Astrocyte (in vitro differentiated cells and primary cell): ENCODE measurements around the gene NTRK3. TPM values are rescaled to one million over a fixed set of nuclear protein-coding genes. Genes with fewer than 3 reads are reported as not detected.

Source experiments
- DNase-seq: peaks from one replicate; pipeline ENCODE4 v3.0.0-alpha.2; 2010; ENCODE audit warnings: low read depth
- FAIRE-seq: peaks from 2 replicates; lab custom pipeline; 2011; peaks lifted over from hg19 to GRCh38; lab: Jason Lieb, UNC
- H2AFZ ChIP-seq: 2 replicates; pipeline ENCODE4 v1.6.0; 2012; ENCODE audit warnings: low read depth, low read length, inconsistent platforms
- H3K27ac ChIP-seq: 2 replicates; pipeline ENCODE4 v1.5.1; 2011; ENCODE audit warnings: low read depth, low read length, inconsistent platforms
- H3K27me3 ChIP-seq: 2 replicates; pipeline ENCODE4 v1.6.0; 2011; ENCODE audit warnings: low read length, inconsistent platforms; ENCODE audit not compliant: insufficient read depth
- H3K36me3 ChIP-seq: 2 replicates; pipeline ENCODE4 v1.5.1; 2011; ENCODE audit warnings: low read length, inconsistent platforms; ENCODE audit not compliant: insufficient read depth
- H3K4me1 ChIP-seq: 2 replicates; pipeline ENCODE4 v1.5.1; 2011; ENCODE audit warnings: low read length, inconsistent platforms; ENCODE audit not compliant: insufficient read depth
- H3K4me2 ChIP-seq: 2 replicates; pipeline ENCODE4 v1.6.0; 2012; ENCODE audit warnings: low read length, inconsistent platforms
- H3K4me3 ChIP-seq: 2 replicates; pipeline ENCODE4 v1.5.1; 2011; ENCODE audit warnings: low read depth, mild to moderate bottlenecking, low read length, inconsistent platforms; ENCODE audit not compliant: insufficient read depth
- H3K79me2 ChIP-seq: 2 replicates; pipeline ENCODE4 v1.6.0; 2012; ENCODE audit warnings: mild to moderate bottlenecking, low read length, inconsistent platforms; ENCODE audit not compliant: insufficient read depth
- H3K9ac ChIP-seq: 2 replicates; pipeline ENCODE4 v1.6.0; 2012; ENCODE audit warnings: mild to moderate bottlenecking, low read length, inconsistent platforms
- H3K9me3 ChIP-seq: 2 replicates; pipeline ENCODE4 v1.5.1; 2012; ENCODE audit warnings: low read depth, mild to moderate bottlenecking, low read length, inconsistent platforms; ENCODE audit not compliant: insufficient read depth
- H4K20me1 ChIP-seq: 2 replicates; pipeline ENCODE4 v1.6.0; 2012; ENCODE audit warnings: low read length, inconsistent platforms; ENCODE audit not compliant: insufficient read depth
- H3K27ac Mint-ChIP-seq: one replicate; pipeline ENCODE4 v1.8.0; 2021; ENCODE audit warnings: mild to moderate bottlenecking, mixed read lengths; ENCODE audit not compliant: unreplicated experiment
- H3K27me3 Mint-ChIP-seq: one replicate; pipeline ENCODE4 v1.8.0; 2021; ENCODE audit warnings: low read depth, mixed read lengths; ENCODE audit not compliant: unreplicated experiment
- H3K36me3 Mint-ChIP-seq: one replicate; pipeline ENCODE4 v1.8.0; 2021; ENCODE audit warnings: low read depth, mixed read lengths; ENCODE audit not compliant: unreplicated experiment
- H3K4me1 Mint-ChIP-seq: one replicate; pipeline ENCODE4 v1.8.0; 2021; ENCODE audit warnings: low read depth, mixed read lengths; ENCODE audit not compliant: unreplicated experiment
- H3K4me3 Mint-ChIP-seq: one replicate; pipeline ENCODE4 v1.8.0; 2021; ENCODE audit warnings: mild to moderate bottlenecking, moderate library complexity, mixed read lengths; ENCODE audit not compliant: unreplicated experiment
- H3K9me3 Mint-ChIP-seq: one replicate; pipeline ENCODE4 v1.8.0; 2021; ENCODE audit warnings: mild to moderate bottlenecking, mixed read lengths; ENCODE audit not compliant: unreplicated experiment
- EZH2 ChIP-seq: IDR thresholded peaks from 2 replicates; pipeline ENCODE4 v1.6.1; 2012; ENCODE audit warnings: mild to moderate bottlenecking, low read length, inconsistent platforms; ENCODE audit not compliant: insufficient read depth
- total RNA-seq: library from RNA; stranded (reverse); gene quantifications from 2 replicates; pipeline ENCODE4 v1.2.1, GENCODE V29; 2021
- TF ChIP-seq, protein P1 (sequence below): IDR thresholded peaks from 2 replicates; pipeline ENCODE4 v1.5.1; 2011; ENCODE audit warnings: low read depth, mild to moderate bottlenecking, inconsistent platforms, low read length, moderate library complexity; ENCODE audit not compliant: insufficient read depth

The NTRK3 gene
- total RNA-seq, 1 donor from 2014 or later = 12.9 TPM

DNA sequence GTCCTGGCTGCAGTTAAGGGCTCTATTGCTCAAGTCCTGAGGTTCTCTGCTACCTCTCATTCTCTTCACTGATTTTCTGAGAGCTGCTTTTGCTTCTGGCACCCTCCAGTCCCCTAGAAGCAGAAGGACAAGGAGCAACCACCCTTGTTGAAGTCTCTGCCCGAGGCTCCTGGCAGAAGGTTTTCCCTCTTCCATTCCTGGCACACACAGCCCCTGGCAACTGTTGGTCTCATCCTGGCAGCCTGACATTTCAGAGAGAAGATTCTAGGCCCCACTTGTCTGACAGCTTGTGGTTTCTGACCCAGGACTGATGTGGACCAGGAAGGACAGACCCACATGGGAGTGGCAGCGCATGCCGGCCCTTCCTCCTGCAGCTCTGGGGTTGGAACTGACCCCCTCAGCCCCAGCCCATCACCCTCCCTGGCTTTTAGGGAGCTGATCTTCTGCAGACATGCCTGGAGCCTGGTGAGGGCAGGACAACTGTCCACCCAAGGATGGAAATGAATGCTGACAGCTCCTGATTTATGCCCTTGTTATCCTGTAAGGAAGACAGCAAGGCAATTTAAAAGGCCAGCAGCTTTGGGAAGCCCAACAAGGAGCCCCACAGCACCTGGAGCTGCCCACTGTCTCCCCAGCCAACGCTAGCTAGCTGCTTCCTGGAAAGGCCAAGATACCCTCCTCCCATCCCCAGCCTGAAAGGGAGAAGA is 13.0 kb upstream of the NTRK3 start:
- Histone ChIP-seq H3K27me3 (peaks cover 3% of the 10 kb centered on the region), H3K27ac (no peak overlapping the region), H3K4me1 (no peaks in the 10 kb centered on the region), H2AFZ (no peak overlapping the region), H3K4me2 (no peak overlapping the region), H3K9me3 (no peaks in the 10 kb centered on the region), H3K79me2 (no peaks in the 10 kb centered on the region), H3K36me3 (no peaks in the 10 kb centered on the region), H4K20me1 (no peaks in the 10 kb centered on the region), H3K9ac (no peak overlapping the region), H3K4me3 (no peak overlapping the region)
- TF ChIP-seq EZH2 = no peak
- TF ChIP-seq, protein P1, sequence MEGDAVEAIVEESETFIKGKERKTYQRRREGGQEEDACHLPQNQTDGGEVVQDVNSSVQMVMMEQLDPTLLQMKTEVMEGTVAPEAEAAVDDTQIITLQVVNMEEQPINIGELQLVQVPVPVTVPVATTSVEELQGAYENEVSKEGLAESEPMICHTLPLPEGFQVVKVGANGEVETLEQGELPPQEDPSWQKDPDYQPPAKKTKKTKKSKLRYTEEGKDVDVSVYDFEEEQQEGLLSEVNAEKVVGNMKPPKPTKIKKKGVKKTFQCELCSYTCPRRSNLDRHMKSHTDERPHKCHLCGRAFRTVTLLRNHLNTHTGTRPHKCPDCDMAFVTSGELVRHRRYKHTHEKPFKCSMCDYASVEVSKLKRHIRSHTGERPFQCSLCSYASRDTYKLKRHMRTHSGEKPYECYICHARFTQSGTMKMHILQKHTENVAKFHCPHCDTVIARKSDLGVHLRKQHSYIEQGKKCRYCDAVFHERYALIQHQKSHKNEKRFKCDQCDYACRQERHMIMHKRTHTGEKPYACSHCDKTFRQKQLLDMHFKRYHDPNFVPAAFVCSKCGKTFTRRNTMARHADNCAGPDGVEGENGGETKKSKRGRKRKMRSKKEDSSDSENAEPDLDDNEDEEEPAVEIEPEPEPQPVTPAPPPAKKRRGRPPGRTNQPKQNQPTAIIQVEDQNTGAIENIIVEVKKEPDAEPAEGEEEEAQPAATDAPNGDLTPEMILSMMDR = no peak
- Mint-ChIP-seq H3K27ac (no peak overlapping the region), H3K4me3 (no peak overlapping the region), H3K36me3 (no peaks in the 10 kb centered on the region), H3K4me1 (peaks cover 4% of the 10 kb centered on the region), H3K9me3 (peaks cover 2% of the 10 kb centered on the region), H3K27me3 (peaks cover 59% of the 10 kb centered on the region)
- FAIRE-seq (no peak), DNase-seq (no peak)

DNA sequence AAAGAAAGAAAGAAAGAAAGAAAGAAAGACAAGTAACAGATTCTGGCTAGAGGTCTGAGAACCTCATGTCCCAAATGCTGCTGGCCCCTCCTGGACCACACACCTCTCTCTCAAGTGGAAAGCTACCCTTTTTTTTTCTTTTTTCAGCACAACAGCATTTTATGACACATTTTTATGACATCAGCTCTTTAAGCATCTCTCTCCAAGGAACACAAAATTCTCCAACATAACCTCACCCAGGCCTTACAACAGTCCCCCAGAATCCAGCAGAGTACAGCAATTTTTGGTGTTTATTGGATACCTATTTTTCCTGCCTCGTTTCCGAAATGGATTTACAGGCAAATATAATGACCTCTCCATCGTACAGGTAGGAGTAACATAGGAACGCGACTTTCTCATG is 11.2 kb upstream of the NTRK3 start:
- no peaks in the 10 kb centered on the region for H3K36me3 Mint-ChIP-seq
- no peak overlapping the region for H3K4me2 ChIP-seq
- no peak overlapping the region for H3K9ac ChIP-seq
- no peak for FAIRE-seq
- TF ChIP-seq EZH2 = no peak
- TF ChIP-seq, protein P1 = no peak
- peaks cover 68% of the 10 kb centered on the region for H3K27me3 Mint-ChIP-seq
- H3K4me1 Mint-ChIP-seq = peaks cover 4% of the 10 kb centered on the region
- H3K27ac Mint-ChIP-seq = no peak overlapping the region
- peaks cover 2% of the 10 kb centered on the region for H3K9me3 Mint-ChIP-seq
- no peak overlapping the region for H3K27ac ChIP-seq
- H4K20me1 ChIP-seq = no peaks in the 10 kb centered on the region
- no peak for DNase-seq
- H3K27me3 ChIP-seq = peaks cover 4% of the 10 kb centered on the region
- H3K4me3 ChIP-seq = no peak overlapping the region
- H3K9me3 ChIP-seq = no peaks in the 10 kb centered on the region
- H3K4me3 Mint-ChIP-seq = no peak overlapping the region
- H3K36me3 ChIP-seq = no peaks in the 10 kb centered on the region
- no peaks in the 10 kb centered on the region for H3K79me2 ChIP-seq
- no peaks in the 10 kb centered on the region for H3K4me1 ChIP-seq
- no peak overlapping the region for H2AFZ ChIP-seq

DNA sequence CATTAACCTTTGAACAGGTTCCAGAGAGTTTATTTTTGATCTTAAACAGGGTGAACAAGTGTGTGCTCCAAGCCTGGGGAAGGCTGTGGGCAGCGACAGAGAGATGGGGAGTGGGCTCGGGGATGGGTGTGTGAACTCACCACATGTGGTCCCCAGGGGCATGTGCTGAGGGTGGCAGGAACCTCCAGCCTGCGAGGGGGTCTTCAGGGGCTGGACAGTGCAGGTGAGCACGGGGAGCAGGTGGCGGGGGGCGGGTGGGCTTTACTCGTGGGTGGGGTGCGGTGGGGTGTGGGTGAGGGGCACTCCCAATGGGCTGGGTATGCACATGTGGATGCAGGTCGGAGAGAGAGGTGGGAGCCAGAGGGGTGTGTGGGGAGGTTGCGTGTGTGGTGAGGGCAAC is 9.6 kb upstream of the NTRK3 start:
- H3K27me3 ChIP-seq = peaks cover 4% of the 10 kb centered on the region
- H3K36me3 ChIP-seq = no peaks in the 10 kb centered on the region
- H3K4me1 ChIP-seq = no peaks in the 10 kb centered on the region
- no peak for TF ChIP-seq EZH2
- TF ChIP-seq, protein P1 = no peak
- H3K27ac Mint-ChIP-seq = no peak overlapping the region
- H4K20me1 ChIP-seq = no peaks in the 10 kb centered on the region
- no peak overlapping the region for H3K4me3 Mint-ChIP-seq
- no peaks in the 10 kb centered on the region for H3K36me3 Mint-ChIP-seq
- H3K79me2 ChIP-seq = no peaks in the 10 kb centered on the region
- H2AFZ ChIP-seq = no peak overlapping the region
- no peak overlapping the region for H3K27ac ChIP-seq
- peaks cover 4% of the 10 kb centered on the region for H3K4me1 Mint-ChIP-seq
- H3K27me3 Mint-ChIP-seq = peaks cover 56% of the 10 kb centered on the region
- peaks cover 2% of the 10 kb centered on the region for H3K9me3 Mint-ChIP-seq
- H3K9ac ChIP-seq = no peak overlapping the region
- FAIRE-seq = no peak
- no peak overlapping the region for H3K4me3 ChIP-seq
- DNase-seq = no peak
- no peak overlapping the region for H3K4me2 ChIP-seq
- H3K9me3 ChIP-seq = no peaks in the 10 kb centered on the region
